Vagina (tissue), 2 donors: ENCODE measurements around the gene TTC3. TPM values are rescaled to one million over a fixed set of nuclear protein-coding genes. Genes with fewer than 3 reads are reported as not detected.
"Not testable (repeated sequence)": the region's sequence is repeated elsewhere in the genome, so short reads cannot be mapped to it uniquely, and the experiment has no call there.

Experiments used
- DNase-seq, 2 donors: peaks; one replicate each; pipeline ENCODE4 v3.0.0-alpha.2; 2017; ENCODE audit errors: extremely low spot score in 2 of 2
- H3K27ac ChIP-seq: fragments of 200-600 bp; sonication (generic); one replicate; pipeline ENCODE4 v1.5.1; 2019
- H3K27me3 ChIP-seq: fragments of 200-600 bp; sonication (generic); one replicate; pipeline ENCODE4 v1.5.1; 2019
- H3K36me3 ChIP-seq, 2 donors: fragments of 200-600 bp; sonication (generic); one replicate each; pipeline ENCODE4 v1.5.1; 2017 to 2019
- H3K4me1 ChIP-seq: fragments of 200-600 bp; sonication (generic); one replicate; pipeline ENCODE4 v1.5.1; 2019
- H3K4me3 ChIP-seq, 2 donors: fragments of 200-600 bp; sonication (generic); 1 replicate in 1 of 2; 2 replicates in 1 of 2; pipeline ENCODE4 v1.5.1; 2016 to 2019
- H3K9me3 ChIP-seq: fragments of 200-600 bp; sonication (generic); one replicate; pipeline ENCODE4 v1.5.1; 2019
- CTCF ChIP-seq, 3 experiments: fragments of 450-650 bp in 2 of 3; fragments of 200-600 bp in 1 of 3; sonication (generic) in 1 of 3; IDR thresholded peaks; one replicate each; pipeline ENCODE4 v1.5.1; 2017 to 2019; ENCODE audit warnings: antibody characterized with exemption in 3 of 3, mild to moderate bottlenecking in 2 of 3, moderate library complexity in 2 of 3
- POLR2A ChIP-seq, 2 donors: fragments of 450-650 bp; IDR thresholded peaks; one replicate each; pipeline ENCODE4 v1.6.1; 2017; ENCODE audit warnings: antibody characterized with exemption in 2 of 2, mild to moderate bottlenecking in 2 of 2, moderate library complexity in 2 of 2
- POLR2AphosphoS5 ChIP-seq, 2 donors: sonication (generic); formaldehyde crosslinking; IDR thresholded peaks; one replicate each; pipeline ENCODE4 v1.9.0; 2017; ENCODE audit warnings: antibody characterized with exemption in 2 of 2, mild to moderate bottlenecking in 2 of 2, low read depth in 1 of 2; ENCODE audit not compliant: insufficient read depth in 1 of 2
- intact Hi-C: fragments of 100-400 bp; cut with DNase I; formaldehyde crosslinking; loops from one replicate; pipeline ENCODE4 v1.15.1; 2023
- total RNA-seq: library from RNA; depleted of rRNA; stranded (reverse); fragments of >200 nt; gene quantifications from one replicate; pipeline ENCODE4 v1.2.3, GENCODE V29; 2016

TTC3 gene
- total RNA-seq, 1 donor from 2014 or later: 98.0 TPM

DNA sequence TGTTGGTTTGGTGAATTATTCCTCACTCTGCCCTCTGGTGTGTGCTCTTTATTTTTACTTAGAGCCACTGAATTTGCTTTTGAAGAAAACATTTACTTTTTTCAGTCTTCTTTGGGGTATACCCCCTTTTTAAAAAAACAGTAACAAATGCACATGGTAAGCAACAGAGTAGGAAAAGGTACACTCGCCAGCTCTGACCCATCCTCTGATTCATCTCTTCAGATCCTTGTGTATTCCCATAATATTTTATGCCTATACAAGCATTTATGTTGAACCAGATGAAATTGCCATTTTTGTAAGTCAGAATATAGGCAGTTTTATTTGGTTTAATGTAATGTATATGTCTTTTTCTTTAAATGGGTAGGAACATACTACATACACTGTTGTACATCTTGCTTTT lies 28.3 kb downstream of the TTC3 start:
- no peak overlapping the region for H3K4me3 ChIP-seq
- H3K27ac ChIP-seq: no peak overlapping the region
- no peaks in the 10 kb centered on the region for H3K27me3 ChIP-seq
- no peaks in the 10 kb centered on the region for H3K4me1 ChIP-seq
- TF ChIP-seq CTCF (IDR thresholded peaks at IDR 0.05) (no peak), POLR2A (IDR thresholded peaks at IDR 0.05) (no peak)
- intact Hi-C loops: no loop called here
- no peaks in the 10 kb centered on the region for H3K9me3 ChIP-seq
- no peak for DNase-seq
- H3K36me3 ChIP-seq: peaks cover 0 to 28% of the 10 kb centered on the region in 2 donors

- H3K9me3 ChIP-seq, DNase-seq, H3K27me3 ChIP-seq, H3K4me3 ChIP-seq, H3K4me1 ChIP-seq, H3K27ac ChIP-seq, intact Hi-C loops: not testable (repeated sequence)
- peaks cover 0 to 24% of the 10 kb centered on the region in 2 donors for H3K36me3 ChIP-seq
Measured at GRCh38 chr21:37102746-37103145, 29.7 kb downstream of the TTC3 start.

DNA sequence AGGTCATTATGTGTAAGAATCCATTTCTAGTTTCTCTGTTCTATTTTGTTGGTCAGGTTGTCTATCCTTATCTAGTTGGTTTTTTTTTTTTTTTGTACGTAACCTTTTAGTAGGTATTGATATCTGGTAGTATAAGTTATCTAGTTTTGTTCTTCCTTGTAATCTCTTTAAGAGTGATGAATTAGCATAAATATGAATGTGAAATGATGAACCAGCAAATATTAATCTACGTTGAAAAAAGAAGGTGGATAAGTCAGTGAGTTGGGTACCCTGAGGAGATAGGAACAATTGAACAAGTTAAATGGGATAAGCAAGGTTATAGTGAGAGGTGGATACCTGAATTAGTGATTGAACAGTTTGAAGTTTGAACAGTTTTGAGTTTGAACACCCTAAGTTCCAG lies 33.9 kb downstream of the TTC3 start:
- no peak overlapping the region for H3K4me3 ChIP-seq
- no peak for DNase-seq
- no peak overlapping the region for H3K27ac ChIP-seq
- peaks cover 0 to 11% of the 10 kb centered on the region in 2 donors for H3K36me3 ChIP-seq
- H3K4me1 ChIP-seq: no peaks in the 10 kb centered on the region
- H3K9me3 ChIP-seq: no peaks in the 10 kb centered on the region
- intact Hi-C loops: no loop called here
- TF ChIP-seq POLR2AphosphoS5 (IDR thresholded peaks at IDR 0.05; ENCODE audit: insufficient read depth in 1 of 2, low read depth in 1 of 2) (no peak), CTCF (IDR thresholded peaks at IDR 0.05) (no peak), POLR2A (IDR thresholded peaks at IDR 0.05) (no peak)
- no peaks in the 10 kb centered on the region for H3K27me3 ChIP-seq

DNA sequence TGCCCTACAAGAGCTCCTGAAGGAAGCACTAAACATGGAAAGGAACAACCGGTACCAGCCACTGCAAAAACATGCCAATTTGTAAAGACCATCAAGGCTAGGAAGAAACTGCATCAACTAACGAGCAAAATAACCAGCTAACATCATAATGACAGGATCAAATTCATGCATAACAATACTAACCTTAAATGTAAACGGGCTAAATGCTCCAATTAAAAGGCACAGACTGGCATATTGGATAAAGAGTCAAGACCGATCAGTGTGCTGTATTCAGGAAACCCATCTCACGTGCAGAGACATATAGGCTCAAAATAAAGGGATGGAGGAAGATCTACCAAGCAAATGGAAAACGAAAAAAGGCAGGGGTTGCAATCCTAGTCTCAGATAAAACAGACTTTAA lies 38.0 kb downstream of the TTC3 start:
- H3K4me1 ChIP-seq, H3K27ac ChIP-seq, DNase-seq, H3K4me3 ChIP-seq, H3K27me3 ChIP-seq, intact Hi-C loops, H3K9me3 ChIP-seq: not testable (repeated sequence)
- peaks cover 0 to 11% of the 10 kb centered on the region in 2 donors for H3K36me3 ChIP-seq

DNA sequence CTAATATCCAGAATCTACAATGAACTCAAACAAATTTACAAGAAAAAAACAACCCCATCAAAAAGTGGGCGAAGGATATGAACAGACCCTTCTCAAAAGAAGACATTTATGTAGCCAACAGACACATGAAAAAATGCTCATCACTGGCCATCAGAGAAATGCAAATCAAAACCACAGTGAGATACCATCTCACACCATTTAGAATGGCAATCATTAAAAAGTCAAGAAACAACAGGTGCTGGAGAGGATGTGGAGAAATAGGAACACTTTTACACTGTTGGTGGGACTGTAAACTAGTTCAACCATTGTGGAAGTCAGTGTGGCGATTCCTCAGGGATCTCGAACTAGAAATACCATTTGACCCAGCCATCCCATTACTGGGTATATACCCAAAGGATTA lies 41.2 kb downstream of the TTC3 start:
- H3K36me3 ChIP-seq, DNase-seq, H3K4me1 ChIP-seq, H3K9me3 ChIP-seq, H3K27me3 ChIP-seq, H3K4me3 ChIP-seq, intact Hi-C loops, H3K27ac ChIP-seq: not testable (repeated sequence)

DNA sequence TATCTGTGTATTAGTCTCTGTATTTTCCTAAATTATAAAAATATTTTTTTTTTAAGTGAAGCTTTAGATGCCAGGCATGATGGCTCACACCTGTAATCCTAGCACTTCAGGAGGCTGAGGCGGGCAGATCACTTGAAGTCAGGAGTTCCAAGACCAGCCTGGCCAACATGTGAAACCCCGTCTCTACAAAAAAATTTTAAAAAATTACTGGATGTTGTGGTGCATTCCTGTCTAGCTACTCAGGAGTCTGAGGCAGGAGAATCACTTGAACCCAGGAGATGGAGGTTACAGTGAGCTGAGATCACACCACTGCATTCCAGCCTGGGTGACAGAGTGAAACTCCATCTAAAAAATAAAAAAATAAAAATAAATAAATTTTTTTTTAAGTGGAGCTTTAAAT lies 43.4 kb downstream of the TTC3 start:
- intact Hi-C loops, H3K36me3 ChIP-seq, H3K9me3 ChIP-seq, H3K27ac ChIP-seq, H3K27me3 ChIP-seq, H3K4me3 ChIP-seq, DNase-seq, H3K4me1 ChIP-seq: not testable (repeated sequence)

- no peak for DNase-seq
- intact Hi-C loops: no loop called here
- no peaks in the 10 kb centered on the region for H3K27me3 ChIP-seq
- no peaks in the 10 kb centered on the region for H3K36me3 ChIP-seq
- no peak overlapping the region for H3K27ac ChIP-seq
- H3K9me3 ChIP-seq: no peaks in the 10 kb centered on the region
- H3K4me3 ChIP-seq: no peak overlapping the region
- TF ChIP-seq CTCF (IDR thresholded peaks at IDR 0.05) (no peak), POLR2A (IDR thresholded peaks at IDR 0.05) (no peak), POLR2AphosphoS5 (IDR thresholded peaks at IDR 0.05; ENCODE audit: insufficient read depth in 1 of 2, low read depth in 1 of 2) (no peak)
- H3K4me1 ChIP-seq: no peaks in the 10 kb centered on the region
Measured at GRCh38 chr21:37117204-37117603, 44.1 kb downstream of the TTC3 start.
